Fibroblast of skin of scalp (primary cell): ENCODE data around the gene TSEN54.
"Not testable (repeated sequence)": the region's sequence is repeated elsewhere in the genome, so short reads cannot be mapped to it uniquely, and the experiment has no call there.

Source experiments
- DNase-seq: peaks from one replicate; pipeline ENCODE4 v3.0.0-alpha.2; 2013

The TSEN54 gene

GRCh38 chr17:75518983-75519537 is 2.7 kb downstream of the TSEN54 start:
- DNase-seq: no peak

- DNase-seq: not testable (repeated sequence)
Measured at GRCh38 chr17:75520413-75520812, 4.1 kb downstream of the TSEN54 start.

- no peak for DNase-seq
Measured at GRCh38 chr17:75521290-75521689, 5.0 kb downstream of the TSEN54 start.

GRCh38 chr17:75521951-75522727 is 5.8 kb downstream of the TSEN54 start:
- no peak for DNase-seq

- DNase-seq: no peak
Measured at GRCh38 chr17:75523647-75524046, 7.3 kb downstream of the TSEN54 start.

- no peak for DNase-seq
Measured at GRCh38 chr17:75524269-75524969, 8.1 kb downstream of the TSEN54 start.

GRCh38 chr17:75524970-75525805 is 8.9 kb downstream of the TSEN54 start, which contains the start of gene LLGL2:
Gene LLGL2, plus strand, starts transcription at chr17:75525697. Its CDS starts 17,730 bp downstream, at chr17:75543427.
- DNase-seq: peak; percentile 39

- no peak for DNase-seq
Measured at GRCh38 chr17:75525806-75526554, 9.7 kb downstream of the TSEN54 start.

GRCh38 chr17:75526555-75527270 is 10.4 kb downstream of the TSEN54 start:
- DNase-seq: no peak

GRCh38 chr17:75530837-75531720 is 14.8 kb downstream of the TSEN54 start:
- no peak for DNase-seq

- no peak for DNase-seq
Measured at GRCh38 chr17:75531721-75532072, 15.4 kb downstream of the TSEN54 start.

- DNase-seq: no peak
Measured at GRCh38 chr17:75535119-75535537, 18.8 kb downstream of the TSEN54 start.

GRCh38 chr17:75535871-75536270 is 19.5 kb downstream of the TSEN54 start:
- DNase-seq: no peak

- no peak for DNase-seq
Measured at GRCh38 chr17:75536366-75536765, 20.0 kb downstream of the TSEN54 start.

- no peak for DNase-seq
Measured at GRCh38 chr17:75539967-75540729, 23.8 kb downstream of the TSEN54 start.

- no peak for DNase-seq
Measured at GRCh38 chr17:75540923-75541503, 24.7 kb downstream of the TSEN54 start.

GRCh38 chr17:75542229-75542628 is 25.9 kb downstream of the TSEN54 start:
- no peak for DNase-seq

- DNase-seq: no peak
Measured at GRCh38 chr17:75542728-75543336, 26.5 kb downstream of the TSEN54 start.

- DNase-seq: no peak
Measured at GRCh38 chr17:75544250-75544649, 27.9 kb downstream of the TSEN54 start.
